Measurements from ENCODE around the gene MPIG6B.

The MPIG6B gene

GRCh38 chr6:31690231-31691077, 32.7 kb upstream of the MPIG6B start:
- TF ChIP-seq RARB (CRISPR knock-in tag; IDR thresholded peaks at IDR 0.05) (no peak), TCF4 (CRISPR knock-in tag; IDR thresholded peaks at IDR 0.05; ENCODE audit: borderline replicate concordance) (no peak), TOX (CRISPR knock-in tag; IDR thresholded peaks at IDR 0.05; ENCODE audit: borderline replicate concordance) (no peak), ZFP3 (CRISPR knock-in tag; IDR thresholded peaks at IDR 0.05) (no peak), CSDC2 (CRISPR knock-in tag; IDR thresholded peaks at IDR 0.05) (no peak), ESRRG (CRISPR knock-in tag; IDR thresholded peaks at IDR 0.05) (no peak), ARNTL (CRISPR knock-in tag; IDR thresholded peaks at IDR 0.05; ENCODE audit: borderline replicate concordance, low read depth) (no peak), GLIS3 (CRISPR knock-in tag; IDR thresholded peaks at IDR 0.05) (no peak), ZNF8 (CRISPR knock-in tag; IDR thresholded peaks at IDR 0.05) (no peak), ISL1 (CRISPR knock-in tag; IDR thresholded peaks at IDR 0.05) (no peak), ZNF565 (CRISPR knock-in tag; conservative IDR thresholded peaks at IDR 0.05; ENCODE audit: low read depth) (no peak), POU6F1 (CRISPR knock-in tag; IDR thresholded peaks at IDR 0.05; ENCODE audit: borderline replicate concordance, low read depth) (no peak), OSR1 (CRISPR knock-in tag; IDR thresholded peaks at IDR 0.05) (no peak), ZNF70 (CRISPR knock-in tag; IDR thresholded peaks at IDR 0.05) (no peak), SNAI2 (CRISPR knock-in tag; IDR thresholded peaks at IDR 0.05) (no peak), BACH2 (CRISPR knock-in tag; IDR thresholded peaks at IDR 0.05; ENCODE audit: borderline replicate concordance) (no peak)
- TF ChIP-seq, protein P1, sequence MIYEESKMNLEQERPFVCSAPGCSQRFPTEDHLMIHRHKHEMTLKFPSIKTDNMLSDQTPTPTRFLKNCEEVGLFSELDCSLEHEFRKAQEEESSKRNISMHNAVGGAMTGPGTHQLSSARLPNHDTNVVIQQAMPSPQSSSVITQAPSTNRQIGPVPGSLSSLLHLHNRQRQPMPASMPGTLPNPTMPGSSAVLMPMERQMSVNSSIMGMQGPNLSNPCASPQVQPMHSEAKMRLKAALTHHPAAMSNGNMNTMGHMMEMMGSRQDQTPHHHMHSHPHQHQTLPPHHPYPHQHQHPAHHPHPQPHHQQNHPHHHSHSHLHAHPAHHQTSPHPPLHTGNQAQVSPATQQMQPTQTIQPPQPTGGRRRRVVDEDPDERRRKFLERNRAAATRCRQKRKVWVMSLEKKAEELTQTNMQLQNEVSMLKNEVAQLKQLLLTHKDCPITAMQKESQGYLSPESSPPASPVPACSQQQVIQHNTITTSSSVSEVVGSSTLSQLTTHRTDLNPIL (CRISPR knock-in tag; IDR thresholded peaks at IDR 0.05; ENCODE audit: low read depth): no peak
- TF ChIP-seq, protein P2, sequence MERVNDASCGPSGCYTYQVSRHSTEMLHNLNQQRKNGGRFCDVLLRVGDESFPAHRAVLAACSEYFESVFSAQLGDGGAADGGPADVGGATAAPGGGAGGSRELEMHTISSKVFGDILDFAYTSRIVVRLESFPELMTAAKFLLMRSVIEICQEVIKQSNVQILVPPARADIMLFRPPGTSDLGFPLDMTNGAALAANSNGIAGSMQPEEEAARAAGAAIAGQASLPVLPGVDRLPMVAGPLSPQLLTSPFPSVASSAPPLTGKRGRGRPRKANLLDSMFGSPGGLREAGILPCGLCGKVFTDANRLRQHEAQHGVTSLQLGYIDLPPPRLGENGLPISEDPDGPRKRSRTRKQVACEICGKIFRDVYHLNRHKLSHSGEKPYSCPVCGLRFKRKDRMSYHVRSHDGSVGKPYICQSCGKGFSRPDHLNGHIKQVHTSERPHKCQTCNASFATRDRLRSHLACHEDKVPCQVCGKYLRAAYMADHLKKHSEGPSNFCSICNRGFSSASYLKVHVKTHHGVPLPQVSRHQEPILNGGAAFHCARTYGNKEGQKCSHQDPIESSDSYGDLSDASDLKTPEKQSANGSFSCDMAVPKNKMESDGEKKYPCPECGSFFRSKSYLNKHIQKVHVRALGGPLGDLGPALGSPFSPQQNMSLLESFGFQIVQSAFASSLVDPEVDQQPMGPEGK (CRISPR knock-in tag; IDR thresholded peaks at IDR 0.05; ENCODE audit: borderline replicate concordance): no peak
- ATAC-seq: no peak

DNA sequence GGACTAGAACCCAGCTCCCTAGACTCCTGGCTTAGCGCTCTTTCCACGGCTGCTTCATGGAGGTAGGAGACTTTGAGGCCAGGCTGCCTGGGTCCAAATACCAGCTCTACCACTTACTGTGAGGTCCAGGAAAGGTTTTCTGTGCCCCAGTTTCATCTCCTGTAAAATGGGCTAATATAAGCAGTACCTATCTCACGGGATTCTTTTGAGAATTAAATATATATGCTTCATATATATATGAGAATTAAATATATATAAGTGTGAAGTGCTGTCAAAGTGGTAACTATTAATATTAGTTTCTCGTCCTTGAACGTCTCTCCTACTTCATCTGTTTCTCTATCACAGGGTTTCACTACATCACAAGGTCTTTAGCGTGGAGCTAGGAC, 32.1 kb upstream of the MPIG6B start:
- no peak for TF ChIP-seq ESRRG (CRISPR knock-in tag; IDR thresholded peaks at IDR 0.05)
- TF ChIP-seq POU6F1 (CRISPR knock-in tag; IDR thresholded peaks at IDR 0.05; ENCODE audit: borderline replicate concordance, low read depth): no peak
- TF ChIP-seq BACH2 (CRISPR knock-in tag; IDR thresholded peaks at IDR 0.05; ENCODE audit: borderline replicate concordance): no peak
- no peak for TF ChIP-seq CSDC2 (CRISPR knock-in tag; IDR thresholded peaks at IDR 0.05)
- TF ChIP-seq TOX (CRISPR knock-in tag; IDR thresholded peaks at IDR 0.05; ENCODE audit: borderline replicate concordance): no peak
- TF ChIP-seq ZNF8 (CRISPR knock-in tag; IDR thresholded peaks at IDR 0.05): no peak
- TF ChIP-seq, protein P3, sequence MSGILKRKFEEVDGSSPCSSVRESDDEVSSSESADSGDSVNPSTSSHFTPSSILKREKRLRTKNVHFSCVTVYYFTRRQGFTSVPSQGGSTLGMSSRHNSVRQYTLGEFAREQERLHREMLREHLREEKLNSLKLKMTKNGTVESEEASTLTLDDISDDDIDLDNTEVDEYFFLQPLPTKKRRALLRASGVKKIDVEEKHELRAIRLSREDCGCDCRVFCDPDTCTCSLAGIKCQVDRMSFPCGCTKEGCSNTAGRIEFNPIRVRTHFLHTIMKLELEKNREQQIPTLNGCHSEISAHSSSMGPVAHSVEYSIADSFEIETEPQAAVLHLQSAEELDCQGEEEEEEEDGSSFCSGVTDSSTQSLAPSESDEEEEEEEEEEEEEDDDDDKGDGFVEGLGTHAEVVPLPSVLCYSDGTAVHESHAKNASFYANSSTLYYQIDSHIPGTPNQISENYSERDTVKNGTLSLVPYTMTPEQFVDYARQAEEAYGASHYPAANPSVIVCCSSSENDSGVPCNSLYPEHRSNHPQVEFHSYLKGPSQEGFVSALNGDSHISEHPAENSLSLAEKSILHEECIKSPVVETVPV (CRISPR knock-in tag; IDR thresholded peaks at IDR 0.05): no peak
- TF ChIP-seq ZNF565 (CRISPR knock-in tag; conservative IDR thresholded peaks at IDR 0.05; ENCODE audit: low read depth): no peak
- no peak for TF ChIP-seq TCF4 (CRISPR knock-in tag; IDR thresholded peaks at IDR 0.05; ENCODE audit: borderline replicate concordance)
- no peak for TF ChIP-seq ZFP30 (CRISPR knock-in tag; IDR thresholded peaks at IDR 0.05)
- no peak for TF ChIP-seq ISL1 (CRISPR knock-in tag; IDR thresholded peaks at IDR 0.05)
- TF ChIP-seq OSR1 (CRISPR knock-in tag; IDR thresholded peaks at IDR 0.05): no peak
- no peak for TF ChIP-seq ZNF70 (CRISPR knock-in tag; IDR thresholded peaks at IDR 0.05)
- TF ChIP-seq GLIS3 (CRISPR knock-in tag; IDR thresholded peaks at IDR 0.05): no peak
- TF ChIP-seq RARB (CRISPR knock-in tag; IDR thresholded peaks at IDR 0.05): no peak
- no peak for TF ChIP-seq SNAI2 (CRISPR knock-in tag; IDR thresholded peaks at IDR 0.05)
- TF ChIP-seq, protein P4, sequence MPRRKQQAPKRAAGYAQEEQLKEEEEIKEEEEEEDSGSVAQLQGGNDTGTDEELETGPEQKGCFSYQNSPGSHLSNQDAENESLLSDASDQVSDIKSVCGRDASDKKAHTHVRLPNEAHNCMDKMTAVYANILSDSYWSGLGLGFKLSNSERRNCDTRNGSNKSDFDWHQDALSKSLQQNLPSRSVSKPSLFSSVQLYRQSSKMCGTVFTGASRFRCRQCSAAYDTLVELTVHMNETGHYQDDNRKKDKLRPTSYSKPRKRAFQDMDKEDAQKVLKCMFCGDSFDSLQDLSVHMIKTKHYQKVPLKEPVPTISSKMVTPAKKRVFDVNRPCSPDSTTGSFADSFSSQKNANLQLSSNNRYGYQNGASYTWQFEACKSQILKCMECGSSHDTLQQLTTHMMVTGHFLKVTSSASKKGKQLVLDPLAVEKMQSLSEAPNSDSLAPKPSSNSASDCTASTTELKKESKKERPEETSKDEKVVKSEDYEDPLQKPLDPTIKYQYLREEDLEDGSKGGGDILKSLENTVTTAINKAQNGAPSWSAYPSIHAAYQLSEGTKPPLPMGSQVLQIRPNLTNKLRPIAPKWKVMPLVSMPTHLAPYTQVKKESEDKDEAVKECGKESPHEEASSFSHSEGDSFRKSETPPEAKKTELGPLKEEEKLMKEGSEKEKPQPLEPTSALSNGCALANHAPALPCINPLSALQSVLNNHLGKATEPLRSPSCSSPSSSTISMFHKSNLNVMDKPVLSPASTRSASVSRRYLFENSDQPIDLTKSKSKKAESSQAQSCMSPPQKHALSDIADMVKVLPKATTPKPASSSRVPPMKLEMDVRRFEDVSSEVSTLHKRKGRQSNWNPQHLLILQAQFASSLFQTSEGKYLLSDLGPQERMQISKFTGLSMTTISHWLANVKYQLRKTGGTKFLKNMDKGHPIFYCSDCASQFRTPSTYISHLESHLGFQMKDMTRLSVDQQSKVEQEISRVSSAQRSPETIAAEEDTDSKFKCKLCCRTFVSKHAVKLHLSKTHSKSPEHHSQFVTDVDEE (CRISPR knock-in tag; IDR thresholded peaks at IDR 0.05): no peak
- TF ChIP-seq, protein P2 (CRISPR knock-in tag; IDR thresholded peaks at IDR 0.05; ENCODE audit: borderline replicate concordance): no peak
- no peak for ATAC-seq
